Aortic smooth muscle cell (primary cell): ENCODE measurements around the gene TDRD6. TPM values are rescaled to one million over a fixed set of nuclear protein-coding genes. Genes with fewer than 3 reads are reported as not detected.

Source experiments
- total RNA-seq: library from RNA; depleted of rRNA; stranded (reverse); fragments of >200 nt; gene quantifications from 2 replicates; pipeline ENCODE4 v1.2.3, GENCODE V29; 2014

The TDRD6 gene, protein sequence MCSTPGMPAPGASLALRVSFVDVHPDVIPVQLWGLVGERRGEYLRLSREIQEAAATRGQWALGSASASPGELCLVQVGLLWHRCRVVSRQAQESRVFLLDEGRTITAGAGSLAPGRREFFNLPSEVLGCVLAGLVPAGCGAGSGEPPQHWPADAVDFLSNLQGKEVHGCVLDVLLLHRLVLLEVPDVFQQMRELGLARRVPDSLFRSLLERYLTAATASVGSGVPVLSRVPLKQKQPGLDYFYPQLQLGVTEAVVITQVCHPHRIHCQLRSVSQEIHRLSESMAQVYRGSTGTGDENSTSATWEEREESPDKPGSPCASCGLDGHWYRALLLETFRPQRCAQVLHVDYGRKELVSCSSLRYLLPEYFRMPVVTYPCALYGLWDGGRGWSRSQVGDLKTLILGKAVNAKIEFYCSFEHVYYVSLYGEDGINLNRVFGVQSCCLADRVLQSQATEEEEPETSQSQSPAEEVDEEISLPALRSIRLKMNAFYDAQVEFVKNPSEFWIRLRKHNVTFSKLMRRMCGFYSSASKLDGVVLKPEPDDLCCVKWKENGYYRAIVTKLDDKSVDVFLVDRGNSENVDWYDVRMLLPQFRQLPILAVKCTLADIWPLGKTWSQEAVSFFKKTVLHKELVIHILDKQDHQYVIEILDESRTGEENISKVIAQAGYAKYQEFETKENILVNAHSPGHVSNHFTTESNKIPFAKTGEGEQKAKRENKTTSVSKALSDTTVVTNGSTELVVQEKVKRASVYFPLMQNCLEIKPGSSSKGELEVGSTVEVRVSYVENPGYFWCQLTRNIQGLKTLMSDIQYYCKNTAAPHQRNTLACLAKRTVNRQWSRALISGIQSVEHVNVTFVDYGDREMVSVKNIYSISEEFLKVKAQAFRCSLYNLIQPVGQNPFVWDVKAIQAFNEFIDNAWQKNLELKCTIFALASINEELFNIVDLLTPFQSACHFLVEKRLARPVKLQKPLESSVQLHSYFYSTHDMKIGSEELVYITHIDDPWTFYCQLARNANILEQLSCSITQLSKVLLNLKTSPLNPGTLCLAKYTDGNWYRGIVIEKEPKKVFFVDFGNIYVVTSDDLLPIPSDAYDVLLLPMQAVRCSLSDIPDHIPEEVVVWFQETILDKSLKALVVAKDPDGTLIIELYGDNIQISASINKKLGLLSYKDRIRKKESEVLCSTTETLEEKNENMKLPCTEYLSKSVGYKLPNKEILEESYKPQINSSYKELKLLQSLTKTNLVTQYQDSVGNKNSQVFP (N-terminal part only)
- total RNA-seq, result 0.12 and 0.13 TPM in 2 replicates

DNA sequence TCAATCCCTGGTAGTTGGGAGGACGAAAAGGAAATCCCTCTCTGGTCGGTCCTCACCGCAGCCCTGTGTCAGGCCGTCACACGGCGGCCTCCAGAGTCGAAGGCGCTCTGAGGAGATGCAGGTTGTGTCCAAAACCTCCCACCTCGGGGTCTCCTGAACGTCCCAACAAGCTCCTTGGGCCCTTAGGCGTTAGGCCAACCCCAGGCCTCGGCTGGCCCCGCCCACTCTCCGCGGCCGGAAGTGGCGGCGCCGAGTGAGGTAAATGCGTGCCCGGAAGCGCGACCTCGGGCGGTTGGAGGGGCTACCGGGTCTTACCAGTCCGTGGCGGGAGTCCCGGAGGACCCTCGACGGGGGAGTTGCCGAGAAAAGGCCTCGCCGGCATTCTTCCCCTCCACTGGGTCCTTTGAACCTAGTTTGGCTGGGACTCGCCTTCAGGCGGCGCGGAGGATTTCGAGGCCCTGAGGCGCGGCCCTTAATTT, at the start of gene TDRD6:
Gene TDRD6 (plus strand): TSS at position 267 of the 479 bp plus-strand sequence. CDS start 244 bp downstream, outside the sequence.

DNA sequence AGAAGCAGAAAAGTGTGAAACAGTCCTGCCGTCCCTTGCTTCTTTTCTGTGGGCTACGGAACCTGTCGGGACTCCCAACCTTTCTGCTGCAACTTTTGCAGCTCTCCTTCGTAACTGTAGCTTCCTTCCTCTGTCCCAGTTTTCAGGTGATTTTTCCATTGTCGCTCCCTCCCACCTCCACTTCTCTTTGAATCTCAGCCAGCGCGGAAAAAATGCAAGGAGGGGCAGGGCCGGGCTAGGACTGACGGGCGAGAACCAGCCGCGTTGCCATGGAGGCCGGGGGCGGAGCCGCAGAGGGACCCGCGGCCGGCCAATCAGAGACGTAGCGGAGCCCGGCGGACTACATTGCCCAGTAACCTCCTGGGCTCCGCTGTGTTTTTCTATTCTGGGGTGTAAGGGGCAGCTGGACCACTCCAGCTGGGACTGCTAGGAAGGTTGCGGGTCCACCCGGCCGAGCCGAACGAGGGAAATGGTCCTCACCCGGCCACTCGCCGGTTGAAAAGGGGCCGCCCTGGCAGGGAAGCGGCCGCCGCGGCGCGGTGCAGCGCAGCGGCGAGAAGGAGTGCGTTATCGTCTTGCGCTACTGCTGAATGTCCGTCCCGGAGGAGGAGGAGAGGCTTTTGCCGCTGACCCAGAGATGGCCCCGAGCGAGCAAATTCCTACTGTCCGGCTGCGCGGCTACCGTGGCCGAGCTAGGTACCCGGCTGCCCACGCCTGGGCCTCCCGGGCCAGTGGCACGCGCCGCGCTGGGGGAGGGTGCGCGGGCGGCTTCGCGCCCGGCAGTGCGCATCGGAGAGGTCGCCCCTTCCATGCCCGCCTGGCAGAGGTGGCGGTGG, 34.9 kb upstream of the TDRD6 start, which contains the start of the genes CYP39A1 and SLC25A27:
Gene CYP39A1 (minus strand): TSS at position 216 of the 836 bp plus-strand sequence. CDS start 236 bp downstream, outside the sequence.
Gene SLC25A27 (plus strand): TSS at position 373 of the 836 bp plus-strand sequence. CDS start 218 bp downstream, at position 591.

DNA sequence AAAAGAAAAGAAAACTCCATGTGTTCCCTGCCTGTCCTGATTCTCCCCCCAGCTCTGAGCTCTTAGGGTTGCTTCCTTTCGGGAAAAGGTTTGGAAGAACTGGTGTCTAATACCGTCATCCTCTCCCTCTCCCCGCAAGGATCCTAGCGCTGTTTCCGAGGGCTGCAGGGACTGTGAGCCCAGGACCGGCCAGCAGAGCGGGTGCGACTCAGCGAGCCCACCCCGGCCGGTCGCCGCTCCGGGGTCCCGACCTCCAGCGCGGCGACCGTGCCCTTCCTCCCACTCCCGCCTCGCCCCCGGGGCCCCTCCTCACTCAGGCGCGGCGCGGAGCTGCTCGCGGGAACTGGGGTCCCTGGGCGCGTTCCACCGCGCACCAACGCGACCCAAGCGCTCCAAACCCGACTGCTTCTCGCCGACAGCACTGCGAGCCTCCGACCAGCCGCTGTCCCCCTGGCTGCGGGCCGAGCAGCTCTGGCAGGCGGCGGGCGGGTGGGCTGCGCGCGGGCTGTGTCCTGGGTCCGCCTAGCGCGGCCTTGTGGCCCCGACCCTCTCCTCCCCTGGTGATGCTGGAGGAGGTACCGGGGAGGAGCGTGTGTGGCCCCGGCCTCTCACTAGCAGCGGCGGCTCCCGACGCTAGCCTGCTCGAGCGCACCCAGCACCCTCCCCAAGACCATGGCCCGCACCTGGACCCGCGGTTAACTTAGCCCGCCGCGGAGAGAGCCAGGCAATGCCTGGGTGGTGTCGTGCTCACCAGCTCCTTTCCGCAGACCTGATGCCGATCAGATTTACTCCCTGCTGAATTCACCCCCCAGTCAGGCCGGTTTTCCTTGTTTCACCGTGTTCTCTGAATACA, 47.4 kb downstream of the TDRD6 start, which contains the start of gene PLA2G7:
Gene PLA2G7 (minus strand): TSS at position 509 of the 853 bp plus-strand sequence. CDS start 12,484 bp downstream, outside the sequence.

DNA sequence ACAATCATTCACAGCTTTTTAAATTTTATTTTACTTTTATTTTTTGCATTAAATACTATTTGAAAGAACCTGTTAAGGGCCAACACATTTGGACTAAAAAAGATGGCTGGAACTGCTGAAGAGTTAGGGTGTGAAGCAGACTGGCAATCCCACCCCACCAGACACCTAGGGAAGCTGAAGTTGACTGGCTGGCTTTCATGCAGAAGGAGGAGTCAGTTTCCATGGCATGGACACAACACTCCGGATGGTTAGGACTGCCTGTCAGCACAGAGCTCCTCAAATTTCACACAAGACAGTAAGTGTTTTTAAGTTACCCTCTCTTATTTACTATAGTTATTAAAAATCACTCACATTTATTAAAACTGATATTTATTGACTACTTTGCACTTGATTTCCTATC, 59.0 kb downstream of the TDRD6 start, which contains the start of gene ANKRD66:
Gene ANKRD66 (plus strand): TSS at position 238 of the 400 bp plus-strand sequence. CDS start 5,016 bp downstream, outside the sequence.

Other genes with a start within 250 kb of the TDRD6 start
- 4.2 and 10.4 TPM in 2 replicates for gene RCAN2, start 196.4 kb upstream of the TDRD6 start, total RNA-seq
- 0.44 and 0.53 TPM in 2 replicates for gene CYP39A1, start 35.1 kb upstream of the TDRD6 start, total RNA-seq
- 4.4 and 6.4 TPM in 2 replicates for gene SLC25A27, start 34.9 kb upstream of the TDRD6 start, total RNA-seq
- gene PLA2G7, start 47.5 kb downstream of the TDRD6 start, total RNA-seq, result 0.13 TPM in 1 of 2 replicates, not detected in the other
- gene ANKRD66, start 59.0 kb downstream of the TDRD6 start, total RNA-seq, result not detected in 2 replicates
- gene MEP1A, start 105.5 kb downstream of the TDRD6 start, total RNA-seq, result not detected in 2 replicates
- 1.1 and 1.3 TPM in 2 replicates for gene ADGRF5, start 234.1 kb downstream of the TDRD6 start, total RNA-seq